ENCODE results near the gene TRAT1.

TRAT1 gene

GRCh38 chr3:108862865-108863798 lies 40.5 kb downstream of the TRAT1 start:
- peak; percentile 65 for DNase-seq

GRCh38 chr3:108863799-108864135 lies 41.2 kb downstream of the TRAT1 start:
- no peak for DNase-seq

GRCh38 chr3:108877901-108878300 lies 55.3 kb downstream of the TRAT1 start:
- DNase-seq, result no peak

GRCh38 chr3:108879915-108880314 lies 57.3 kb downstream of the TRAT1 start:
- no peak for DNase-seq

- DNase-seq, result no peak
These were observed 60.2 kb downstream of the TRAT1 start for GRCh38 chr3:108882762-108883161.

- DNase-seq, result no peak
These were observed 60.8 kb downstream of the TRAT1 start for GRCh38 chr3:108883373-108883772.

- DNase-seq, result no peak
These were observed 64.5 kb downstream of the TRAT1 start for GRCh38 chr3:108887121-108887520.

- DNase-seq, result no peak
These were observed 65.2 kb downstream of the TRAT1 start for GRCh38 chr3:108887777-108888176.

- no peak for DNase-seq
These were observed 69.2 kb downstream of the TRAT1 start for GRCh38 chr3:108891833-108892232.

GRCh38 chr3:108894981-108895380 lies 72.4 kb downstream of the TRAT1 start:
- DNase-seq, result no peak

- DNase-seq, result no peak
These were observed 75.3 kb downstream of the TRAT1 start for GRCh38 chr3:108897883-108898282.

GRCh38 chr3:108899530-108899929 lies 76.9 kb downstream of the TRAT1 start:
- DNase-seq, result no peak
